Measurements from ENCODE around the gene B4GALT6. TPM values are rescaled to one million over a fixed set of nuclear protein-coding genes. Genes with fewer than 3 reads are reported as not detected.

The B4GALT6 gene
- total RNA-seq, 2 experiments from 2014 or later, result 0.41 to 1.8 TPM

DNA sequence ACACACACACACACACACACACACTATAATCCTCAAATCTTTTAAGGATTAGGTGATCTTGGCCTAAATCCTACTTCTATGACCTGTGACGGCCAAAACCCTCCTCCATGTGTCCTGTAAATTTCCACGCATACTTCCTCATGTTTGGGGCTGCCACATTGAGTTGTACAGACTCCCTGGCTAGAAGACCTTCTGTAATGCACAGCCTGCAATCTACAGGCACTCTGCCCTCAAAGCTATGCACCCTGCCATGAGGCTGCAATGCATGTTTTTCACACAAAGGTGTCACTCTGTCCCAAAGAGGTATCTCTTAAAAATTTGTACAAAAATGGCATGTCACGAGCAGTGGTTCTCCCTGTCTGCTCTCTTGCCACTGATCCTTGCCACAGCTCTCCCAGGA is 26.4 kb upstream of the B4GALT6 start:
- DNase-seq (no peak), ATAC-seq (no peak)
- Mint-ChIP-seq H3K27me3 (peaks cover 6% of the 10 kb centered on the region), H3K9me3 (ENCODE audit: low read depth) (no peaks in the 10 kb centered on the region), H3K27ac (no peak overlapping the region), H3K36me3 (no peaks in the 10 kb centered on the region), H3K4me3 (no peak overlapping the region), H3K4me1 (no peaks in the 10 kb centered on the region)
- CTCF ChIA-PET, result no interaction called here

DNA sequence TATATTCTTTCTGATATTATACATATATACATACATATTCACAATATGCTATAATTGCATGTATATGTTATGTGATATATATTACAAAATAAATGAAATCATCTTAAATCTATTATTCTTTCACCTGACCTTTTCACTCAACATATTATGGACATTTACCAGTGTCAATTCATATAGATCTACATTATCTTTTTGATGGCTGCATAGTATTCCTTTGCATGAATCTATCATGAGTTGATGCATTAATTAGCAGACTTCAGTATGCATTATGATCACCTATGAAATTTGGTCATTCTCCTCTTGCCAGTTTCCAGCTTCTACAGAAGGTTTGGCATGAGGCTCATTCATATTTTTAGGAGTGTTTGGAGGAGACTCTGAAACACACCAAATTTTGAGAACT is 23.4 kb upstream of the B4GALT6 start:
- ATAC-seq (no peak), DNase-seq (no peak)
- CTCF ChIA-PET, result no interaction called here
- Mint-ChIP-seq H3K4me1 (no peaks in the 10 kb centered on the region), H3K27me3 (peaks cover 8% of the 10 kb centered on the region), H3K9me3 (ENCODE audit: low read depth) (no peaks in the 10 kb centered on the region), H3K4me3 (no peak overlapping the region), H3K27ac (no peak overlapping the region), H3K36me3 (no peaks in the 10 kb centered on the region)

DNA sequence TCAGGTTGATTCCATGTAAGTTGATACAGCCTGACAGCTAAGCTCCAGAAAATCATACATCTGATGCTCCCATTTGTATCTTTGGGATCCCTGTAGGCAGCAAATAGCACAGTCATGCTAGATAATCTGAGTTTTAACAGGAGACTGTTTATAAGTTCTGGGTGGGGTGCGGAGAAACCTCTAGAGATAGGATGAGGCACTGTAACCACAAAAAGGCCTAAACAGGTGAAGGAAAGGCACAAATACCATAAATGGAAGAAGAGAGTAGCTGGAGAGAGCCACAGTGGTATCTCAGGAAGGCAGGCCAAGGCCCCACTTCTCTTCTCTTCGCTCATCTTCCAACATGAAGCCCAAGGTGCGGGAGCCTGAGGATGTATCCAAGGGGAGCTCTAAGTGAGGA is 18.1 kb upstream of the B4GALT6 start:
- H3K27ac Mint-ChIP-seq, result no peak overlapping the region
- no peaks in the 10 kb centered on the region for H3K9me3 Mint-ChIP-seq (ENCODE audit: low read depth)
- no peak for ATAC-seq
- H3K4me1 Mint-ChIP-seq, result peaks cover 4% of the 10 kb centered on the region
- H3K27me3 Mint-ChIP-seq, result peaks cover 2% of the 10 kb centered on the region
- H3K4me3 Mint-ChIP-seq, result no peak overlapping the region
- H3K36me3 Mint-ChIP-seq, result no peaks in the 10 kb centered on the region
- CTCF ChIA-PET, result interaction anchor here (1.9 kb wide), 1 partner anchor 21 kb away, joined by 12 read pairs; no protein-coding TSS in a partner anchor
- DNase-seq, result no peak

- peaks cover 4% of the 10 kb centered on the region for H3K4me1 Mint-ChIP-seq
- no peaks in the 10 kb centered on the region for H3K9me3 Mint-ChIP-seq (ENCODE audit: low read depth)
- no peak overlapping the region for H3K27ac Mint-ChIP-seq
- peaks cover 6% of the 10 kb centered on the region for H3K27me3 Mint-ChIP-seq
- DNase-seq (no peak), ATAC-seq (no peak)
- H3K4me3 Mint-ChIP-seq, result no peak overlapping the region
- H3K36me3 Mint-ChIP-seq, result no peaks in the 10 kb centered on the region
- CTCF ChIA-PET, result no interaction called here
These were observed 17.4 kb upstream of the B4GALT6 start for GRCh38 chr18:31701744-31702143.

- DNase-seq (no peak), ATAC-seq (no peak)
- Mint-ChIP-seq H3K27ac (no peak overlapping the region), H3K27me3 (peaks cover 10% of the 10 kb centered on the region), H3K4me3 (no peak overlapping the region), H3K4me1 (peaks cover 4% of the 10 kb centered on the region), H3K9me3 (ENCODE audit: low read depth) (no peaks in the 10 kb centered on the region), H3K36me3 (no peaks in the 10 kb centered on the region)
- CTCF ChIA-PET, result no interaction called here
These were observed 16.6 kb upstream of the B4GALT6 start for GRCh38 chr18:31700990-31701389.

DNA sequence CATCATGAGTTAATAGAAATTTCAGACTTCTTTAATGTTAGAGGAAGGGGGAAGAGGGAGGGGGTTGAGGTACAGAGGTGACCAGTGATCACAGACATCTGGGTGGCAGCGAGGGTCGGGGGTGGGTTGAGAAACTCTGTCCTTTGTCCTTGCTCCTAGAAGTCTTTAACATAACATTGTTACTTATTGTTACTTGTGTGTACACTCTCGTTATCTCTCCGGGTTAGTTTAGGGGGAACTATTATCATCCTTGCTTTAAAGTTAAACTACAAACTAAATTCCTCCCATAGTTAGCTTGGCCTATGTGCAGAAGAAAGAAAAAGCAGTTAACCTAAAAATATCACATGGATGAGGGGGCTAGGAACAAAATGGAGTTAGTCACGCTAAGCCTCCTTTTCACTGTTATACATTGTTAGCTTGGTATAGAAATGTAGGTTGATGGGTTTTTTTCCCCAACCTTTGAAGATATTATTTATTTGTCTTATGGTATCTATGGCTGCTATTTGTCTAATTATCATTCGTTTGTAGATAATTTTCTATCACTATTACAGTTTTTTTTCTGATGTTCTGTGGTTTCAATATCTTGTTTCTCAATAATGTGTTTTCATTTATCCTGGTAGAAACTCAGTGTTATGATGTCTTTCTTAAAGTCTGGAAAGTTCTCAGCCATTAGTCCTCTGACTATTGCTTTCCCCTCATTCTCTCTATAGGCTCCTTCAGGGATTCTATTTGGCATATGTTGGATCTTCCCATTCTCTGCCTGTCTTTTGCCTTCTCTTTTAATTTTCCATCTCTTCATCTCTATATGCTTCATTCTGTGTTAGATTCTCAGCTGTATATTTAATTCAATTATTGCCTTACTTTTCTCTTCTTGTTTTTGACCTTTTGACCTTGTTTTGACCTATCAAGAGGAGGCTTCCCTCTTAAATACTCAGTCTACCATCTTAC is 13.2 kb upstream of the B4GALT6 start:
- Mint-ChIP-seq H3K4me3 (no peak overlapping the region), H3K4me1 (peaks cover 3% of the 10 kb centered on the region), H3K27ac (no peak overlapping the region), H3K9me3 (ENCODE audit: low read depth) (no peaks in the 10 kb centered on the region), H3K36me3 (no peaks in the 10 kb centered on the region), H3K27me3 (peaks cover 28% of the 10 kb centered on the region)
- ATAC-seq (no peak), DNase-seq (no peak)
- CTCF ChIA-PET, result no interaction called here

DNA sequence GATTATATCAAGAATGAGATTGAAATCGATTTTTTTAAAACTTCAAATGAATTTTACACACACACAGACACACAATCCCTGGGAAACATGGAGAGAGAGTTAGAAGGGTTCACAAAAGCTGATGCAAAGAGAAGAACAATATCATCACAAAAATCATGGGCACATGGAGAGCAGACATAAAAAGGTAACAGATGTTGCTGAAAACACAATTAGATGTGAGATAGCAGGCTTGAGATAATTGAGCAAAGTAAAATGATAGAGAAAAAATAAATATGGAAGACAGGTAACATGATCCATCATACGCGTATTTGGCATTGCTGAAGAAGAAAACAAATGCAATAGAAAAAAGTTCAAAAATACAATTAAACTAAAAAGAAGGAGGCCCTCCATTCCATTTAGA is 11.6 kb upstream of the B4GALT6 start:
- no peaks in the 10 kb centered on the region for H3K36me3 Mint-ChIP-seq
- H3K9me3 Mint-ChIP-seq (ENCODE audit: low read depth), result no peaks in the 10 kb centered on the region
- no peak overlapping the region for H3K4me3 Mint-ChIP-seq
- H3K27me3 Mint-ChIP-seq, result peaks cover 36% of the 10 kb centered on the region
- no peaks in the 10 kb centered on the region for H3K4me1 Mint-ChIP-seq
- H3K27ac Mint-ChIP-seq, result no peak overlapping the region
- ATAC-seq (no peak), DNase-seq (no peak)
- CTCF ChIA-PET, result no interaction called here

- no peak for DNase-seq
- H3K36me3 Mint-ChIP-seq, result no peaks in the 10 kb centered on the region
- CTCF ChIA-PET, result no interaction called here
- H3K4me1 Mint-ChIP-seq, result no peaks in the 10 kb centered on the region
- no peak overlapping the region for H3K4me3 Mint-ChIP-seq
- H3K9me3 Mint-ChIP-seq (ENCODE audit: low read depth), result no peaks in the 10 kb centered on the region
- peaks cover 38% of the 10 kb centered on the region for H3K27me3 Mint-ChIP-seq
- no peak overlapping the region for H3K27ac Mint-ChIP-seq
- ATAC-seq, result no peak
These were observed 9.9 kb upstream of the B4GALT6 start for GRCh38 chr18:31694297-31694696.

DNA sequence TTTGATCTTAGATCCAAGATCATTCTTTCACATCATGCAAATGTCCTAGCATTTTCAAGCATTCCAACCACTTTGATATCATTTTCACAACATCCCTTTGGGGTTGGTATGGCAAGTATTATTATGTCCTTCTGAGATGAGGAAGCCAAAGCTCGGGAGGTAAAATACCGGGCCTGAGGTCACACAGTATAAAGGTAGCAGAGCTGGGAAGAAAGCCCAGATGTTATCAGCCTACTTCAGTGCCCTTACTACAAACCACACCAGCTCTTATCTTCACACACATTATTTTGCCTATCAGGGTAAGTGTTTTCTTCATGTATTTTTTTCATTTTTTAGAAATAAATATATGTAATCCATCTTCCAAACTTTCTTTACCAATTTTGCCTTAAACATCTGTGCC is 4.2 kb upstream of the B4GALT6 start:
- H3K4me3 Mint-ChIP-seq, result no peak overlapping the region
- CTCF ChIA-PET, result no interaction called here
- peaks cover 48% of the 10 kb centered on the region for H3K27me3 Mint-ChIP-seq
- no peaks in the 10 kb centered on the region for H3K9me3 Mint-ChIP-seq (ENCODE audit: low read depth)
- DNase-seq (no peak), ATAC-seq (no peak)
- H3K4me1 Mint-ChIP-seq, result peaks cover 11% of the 10 kb centered on the region
- no peak overlapping the region for H3K27ac Mint-ChIP-seq
- peaks cover 1% of the 10 kb centered on the region for H3K36me3 Mint-ChIP-seq

DNA sequence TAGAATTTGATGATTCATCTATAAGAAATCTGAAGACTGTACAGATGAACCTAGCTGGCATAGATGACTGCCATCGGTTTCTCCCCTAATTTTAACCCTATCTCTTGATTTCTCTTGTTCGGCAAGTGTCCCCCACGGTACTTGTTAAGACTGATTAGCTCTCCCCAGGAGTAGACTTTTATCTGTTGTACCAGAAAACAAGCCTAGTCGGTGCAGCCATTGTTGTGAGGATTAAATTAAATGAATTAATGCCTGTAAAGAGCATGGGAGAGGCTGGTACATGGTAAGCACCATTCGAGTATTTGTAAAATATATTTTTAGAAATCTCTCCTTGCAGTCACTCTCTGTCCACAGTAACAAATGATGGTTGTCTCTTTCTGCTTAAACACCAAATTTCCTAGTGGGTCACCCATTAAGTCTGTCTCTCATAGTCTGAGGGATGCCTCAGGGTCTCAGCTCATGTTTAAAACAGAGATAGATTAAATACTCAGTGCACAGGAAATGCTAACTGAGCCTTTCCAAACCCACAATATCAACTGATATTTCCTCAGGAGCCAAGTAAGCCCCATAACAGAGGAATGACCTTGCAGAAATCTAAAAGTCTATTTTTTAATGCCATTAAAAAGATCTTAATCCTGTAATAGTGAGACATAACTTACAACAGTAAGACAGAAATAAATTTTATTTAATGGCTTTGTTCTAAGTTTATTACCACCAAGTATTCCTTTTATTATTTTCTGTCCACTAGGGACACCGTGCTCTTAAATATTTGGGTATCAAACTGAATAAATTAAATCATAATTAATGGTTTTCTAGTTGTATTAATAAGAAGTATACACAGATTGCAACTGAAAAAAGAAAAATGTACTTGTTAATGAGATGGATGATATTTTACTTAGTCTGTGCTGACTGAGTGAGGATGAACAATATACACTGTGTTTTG is 2.9 kb upstream of the B4GALT6 start:
- no peak overlapping the region for H3K4me3 Mint-ChIP-seq
- peaks cover 11% of the 10 kb centered on the region for H3K4me1 Mint-ChIP-seq
- peaks cover 1% of the 10 kb centered on the region for H3K36me3 Mint-ChIP-seq
- peaks cover 51% of the 10 kb centered on the region for H3K27me3 Mint-ChIP-seq
- no peak for ATAC-seq
- DNase-seq, result no peak
- H3K27ac Mint-ChIP-seq, result no peak overlapping the region
- CTCF ChIA-PET, result no interaction called here
- H3K9me3 Mint-ChIP-seq (ENCODE audit: low read depth), result no peaks in the 10 kb centered on the region

DNA sequence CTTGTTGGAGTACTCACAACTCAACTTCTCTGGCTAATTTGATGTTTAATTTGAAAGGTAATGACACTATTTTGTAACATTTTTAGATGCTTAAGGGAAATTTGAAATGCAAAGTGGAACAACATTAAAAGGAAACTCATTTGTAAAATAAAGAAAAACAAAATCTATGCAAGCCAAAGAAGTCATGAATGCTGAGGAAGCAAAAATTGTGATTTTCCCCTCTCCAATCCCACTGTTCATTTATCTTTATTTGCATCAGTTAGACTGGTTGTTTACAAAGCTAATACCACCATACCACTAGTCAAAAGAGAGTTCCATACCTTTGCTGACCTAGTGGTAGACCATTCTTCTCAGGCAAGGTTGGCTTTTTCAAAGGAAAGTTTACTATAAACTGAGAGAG is 2.2 kb upstream of the B4GALT6 start:
- Mint-ChIP-seq H3K9me3 (ENCODE audit: low read depth) (no peaks in the 10 kb centered on the region), H3K27ac (no peak overlapping the region), H3K4me1 (peaks cover 11% of the 10 kb centered on the region), H3K4me3 (no peak overlapping the region), H3K27me3 (peaks cover 54% of the 10 kb centered on the region), H3K36me3 (peaks cover 1% of the 10 kb centered on the region)
- ATAC-seq (no peak), DNase-seq (no peak)
- CTCF ChIA-PET, result no interaction called here

GRCh38 chr18:31685097-31686082 is 1.0 kb upstream of the B4GALT6 start:
- CTCF ChIA-PET, result no interaction called here
- Mint-ChIP-seq H3K36me3 (peaks cover 1% of the 10 kb centered on the region), H3K4me1 (peaks cover 11% of the 10 kb centered on the region), H3K4me3 (peak overlapping the region; percentile 73), H3K9me3 (ENCODE audit: low read depth) (no peaks in the 10 kb centered on the region), H3K27ac (no peak overlapping the region), H3K27me3 (peaks cover 63% of the 10 kb centered on the region)
- DNase-seq (peak; percentile 53), ATAC-seq (peak; percentile 86)

- H3K27ac Mint-ChIP-seq, result peak overlapping the region; percentile 66
- no peaks in the 10 kb centered on the region for H3K9me3 Mint-ChIP-seq (ENCODE audit: low read depth)
- peaks cover 11% of the 10 kb centered on the region for H3K4me1 Mint-ChIP-seq
- CTCF ChIA-PET, result no interaction called here
- peaks cover 1% of the 10 kb centered on the region for H3K36me3 Mint-ChIP-seq
- ATAC-seq (no peak), DNase-seq (no peak)
- peak overlapping the region; percentile 72 for H3K4me3 Mint-ChIP-seq
- H3K27me3 Mint-ChIP-seq, result peaks cover 67% of the 10 kb centered on the region
These were observed 458 bp downstream of the B4GALT6 start for GRCh38 chr18:31683968-31684278.
